ENCODE results near the gene CFAP61.
A peak's percentile ranks its signal among the peaks of the same experiment; 100 is the strongest.

CFAP61 gene

GRCh38 chr20:20275636-20276035 is 223.3 kb downstream of the CFAP61 start:
- TF ChIP-seq JUND (IDR thresholded peaks at IDR 0.05; ENCODE audit: low read depth) = no peak
- no peak for DNase-seq (ENCODE audit: low read depth in 1 of 2, low spot score in 1 of 2)
- in situ Hi-C loops (cut with HindIII; ENCODE audit: low pct_unique_long_range_greater_than_20kb, low sequenced_read_pairs) = no loop called here

- DNase-seq (ENCODE audit: low read depth in 1 of 2, low spot score in 1 of 2) = no peak
- no peak for TF ChIP-seq JUND (IDR thresholded peaks at IDR 0.05; ENCODE audit: low read depth)
- in situ Hi-C loops (cut with HindIII; ENCODE audit: low pct_unique_long_range_greater_than_20kb, low sequenced_read_pairs) = no loop called here
Measured at GRCh38 chr20:20276811-20277530, 224.6 kb downstream of the CFAP61 start.

- DNase-seq (ENCODE audit: low read depth in 1 of 2, low spot score in 1 of 2) = no peak
- in situ Hi-C loops (cut with HindIII; ENCODE audit: low pct_unique_long_range_greater_than_20kb, low sequenced_read_pairs) = no loop called here
- TF ChIP-seq JUND (IDR thresholded peaks at IDR 0.05; ENCODE audit: low read depth) = no peak
Measured at GRCh38 chr20:20277894-20278335, 225.6 kb downstream of the CFAP61 start.

- DNase-seq (ENCODE audit: low read depth in 1 of 2, low spot score in 1 of 2) = no peak
- in situ Hi-C loops (cut with HindIII; ENCODE audit: low pct_unique_long_range_greater_than_20kb, low sequenced_read_pairs) = no loop called here
- TF ChIP-seq JUND (IDR thresholded peaks at IDR 0.05; ENCODE audit: low read depth) = no peak
Measured at GRCh38 chr20:20286061-20286460, 233.7 kb downstream of the CFAP61 start.

- DNase-seq (ENCODE audit: low read depth in 1 of 2, low spot score in 1 of 2) = no peak
- TF ChIP-seq JUND (IDR thresholded peaks at IDR 0.05; ENCODE audit: low read depth) = no peak
- in situ Hi-C loops (cut with HindIII; ENCODE audit: low pct_unique_long_range_greater_than_20kb, low sequenced_read_pairs) = no loop called here
Measured at GRCh38 chr20:20289331-20289730, 237.0 kb downstream of the CFAP61 start.

GRCh38 chr20:20292472-20292871 is 240.1 kb downstream of the CFAP61 start:
- no peak for DNase-seq (ENCODE audit: low read depth in 1 of 2, low spot score in 1 of 2)
- TF ChIP-seq JUND (IDR thresholded peaks at IDR 0.05; ENCODE audit: low read depth) = no peak
- in situ Hi-C loops (cut with HindIII; ENCODE audit: low pct_unique_long_range_greater_than_20kb, low sequenced_read_pairs) = no loop called here

- DNase-seq (ENCODE audit: low read depth in 1 of 2, low spot score in 1 of 2) = no peak
- in situ Hi-C loops (cut with HindIII; ENCODE audit: low pct_unique_long_range_greater_than_20kb, low sequenced_read_pairs) = no loop called here
- no peak for TF ChIP-seq JUND (IDR thresholded peaks at IDR 0.05; ENCODE audit: low read depth)
Measured at GRCh38 chr20:20293141-20293540, 240.8 kb downstream of the CFAP61 start.

GRCh38 chr20:20293691-20294385 is 241.5 kb downstream of the CFAP61 start:
- no peak for DNase-seq (ENCODE audit: low read depth in 1 of 2, low spot score in 1 of 2)
- in situ Hi-C loops (cut with HindIII; ENCODE audit: low pct_unique_long_range_greater_than_20kb, low sequenced_read_pairs) = no loop called here
- TF ChIP-seq JUND (IDR thresholded peaks at IDR 0.05; ENCODE audit: low read depth) = no peak

- no peak for DNase-seq (ENCODE audit: low read depth in 1 of 2, low spot score in 1 of 2)
- no peak for TF ChIP-seq JUND (IDR thresholded peaks at IDR 0.05; ENCODE audit: low read depth)
- in situ Hi-C loops (cut with HindIII; ENCODE audit: low pct_unique_long_range_greater_than_20kb, low sequenced_read_pairs) = no loop called here
Measured at GRCh38 chr20:20295621-20296498, 243.5 kb downstream of the CFAP61 start.

- DNase-seq (ENCODE audit: low read depth in 1 of 2, low spot score in 1 of 2) = no peak
- no peak for TF ChIP-seq JUND (IDR thresholded peaks at IDR 0.05; ENCODE audit: low read depth)
- in situ Hi-C loops (cut with HindIII; ENCODE audit: low pct_unique_long_range_greater_than_20kb, low sequenced_read_pairs) = no loop called here
Measured at GRCh38 chr20:20297181-20297580, 244.8 kb downstream of the CFAP61 start.

- no peak for TF ChIP-seq JUND (IDR thresholded peaks at IDR 0.05; ENCODE audit: low read depth)
- in situ Hi-C loops (cut with HindIII; ENCODE audit: low pct_unique_long_range_greater_than_20kb, low sequenced_read_pairs) = no loop called here
- DNase-seq (ENCODE audit: low read depth in 1 of 2, low spot score in 1 of 2) = no peak
Measured at GRCh38 chr20:20297752-20298151, 245.4 kb downstream of the CFAP61 start.

- DNase-seq (ENCODE audit: low read depth in 1 of 2, low spot score in 1 of 2) = peak in 1 of 2 experiments; percentile 19
- no peak for TF ChIP-seq JUND (IDR thresholded peaks at IDR 0.05; ENCODE audit: low read depth)
- in situ Hi-C loops (cut with HindIII; ENCODE audit: low pct_unique_long_range_greater_than_20kb, low sequenced_read_pairs) = no loop called here
Measured at GRCh38 chr20:20299904-20300303, 247.6 kb downstream of the CFAP61 start.

- no peak for DNase-seq (ENCODE audit: low read depth in 1 of 2, low spot score in 1 of 2)
Measured at GRCh38 chr20:20303320-20303719, 251.0 kb downstream of the CFAP61 start.

More at GRCh38 chr20:20303320-20303719, 251.0 kb downstream of the CFAP61 start:
- in situ Hi-C loops (cut with HindIII; ENCODE audit: low pct_unique_long_range_greater_than_20kb, low sequenced_read_pairs) = no loop called here
- TF ChIP-seq JUND (IDR thresholded peaks at IDR 0.05; ENCODE audit: low read depth) = no peak

All from T47D (cell line).